Psoas muscle (tissue), 8 donors: ENCODE measurements around the gene PRPF40A. TPM values are rescaled to one million over a fixed set of nuclear protein-coding genes. Genes with fewer than 3 reads are reported as not detected.
A peak's percentile ranks its signal among the peaks of the same experiment; 100 is the strongest.

ENCODE experiments used
- ATAC-seq, 4 donors: fragments of 200-7000 bp; cut with Tn5 transposase; one replicate each; pipeline ENCODE4 v1.9.1; 2020; ENCODE audit warnings: moderate library complexity in 3 of 4, mild to moderate bottlenecking in 2 of 4
- DNase-seq, 2 donors: peaks; one replicate each; pipeline ENCODE4 v3.0.0-alpha.2; 2020
- H3K27ac ChIP-seq: fragments of 200-600 bp; one replicate; pipeline ENCODE4 v1.8.0; 2022
- H3K27me3 ChIP-seq, 3 donors: fragments of 200-600 bp in 1 of 3; one replicate each; pipeline versions ENCODE4 v1.6.1 to v1.8.0; 2013 to 2022; ENCODE audit warnings: low read length in 2 of 3, mild to moderate bottlenecking in 2 of 3, moderate library complexity in 1 of 3; ENCODE audit not compliant: insufficient read depth in 3 of 3
- H3K36me3 ChIP-seq, 2 donors: fragments of 200-600 bp in 1 of 2; one replicate each; pipeline versions ENCODE4 v1.6.1 to v1.8.0; 2013 to 2022; ENCODE audit warnings: low read depth in 1 of 2, mild to moderate bottlenecking in 1 of 2, moderate library complexity in 1 of 2; ENCODE audit not compliant: insufficient read depth in 1 of 2
- H3K4me1 ChIP-seq: fragments of 200-600 bp; one replicate; pipeline ENCODE4 v1.8.0; 2022
- H3K4me3 ChIP-seq: fragments of 200-600 bp; one replicate; pipeline ENCODE4 v1.8.0; 2022; ENCODE audit warnings: mild to moderate bottlenecking
- H3K9me3 ChIP-seq: fragments of 200-600 bp; one replicate; pipeline ENCODE4 v1.8.0; 2022
- WGBS, 3 donors: extraction: QIAGEN DNeasy Blood & Tissue Kit; methylation state at CpG; one replicate each; pipeline versions ENCODE4 v1.1.6 to v1.1.7; 2013; 5-methylcytosine and 5-hydroxymethylcytosine counted together
- intact Hi-C, 2 donors: fragments of 100-400 bp; cut with DNase I; formaldehyde crosslinking; loops; one replicate each; pipeline versions ENCODE4 v1.11.0 to v1.14.2; 2022
- polyA plus RNA-seq, 3 donors: library from polyadenylated mRNA; stranded (reverse); fragments of 200-250 nt; gene quantifications; one replicate each; pipeline ENCODE4 v1.2.3, GENCODE V29; 2013
- total RNA-seq, 4 donors: library from RNA; stranded (reverse); fragmentation: NEBNext Ultra II Directional in 2 of 4; extraction: Animal tissue kit (Norgen Biotek cat#: 25700) in 2 of 4; gene quantifications; one replicate each; pipeline versions ENCODE4 v1.2.1 to v1.2.4, GENCODE V29; 2021 to 2023
- TF ChIP-seq, protein P1 (sequence below): fragments of 200-600 bp; IDR thresholded peaks from one replicate; pipeline ENCODE4 v1.8.0; 2022; ENCODE audit warnings: antibody characterized with exemption
- donor health status: healthy with polysubstance abuse.
- donor health status: DM: no; HTN: no; CAD: no; lungs with moderate emphysema.
- donor health status: Bipolar disorder and iron deficiency.
- donor health status: healthy.
- donor health status: DM: yes; HTN: yes; CAD: no.
- donor health status: DM: no; HTN: no; CAD: no.
- donor health status: DM: no; HTN: no; CAD: no.
- donor health status: DM: yes; HTN: yes; CAD: no.

PRPF40A gene
- total and polyA plus RNA-seq, 7 donors: 19.6 to 53.7 (median 39.6) TPM

DNA sequence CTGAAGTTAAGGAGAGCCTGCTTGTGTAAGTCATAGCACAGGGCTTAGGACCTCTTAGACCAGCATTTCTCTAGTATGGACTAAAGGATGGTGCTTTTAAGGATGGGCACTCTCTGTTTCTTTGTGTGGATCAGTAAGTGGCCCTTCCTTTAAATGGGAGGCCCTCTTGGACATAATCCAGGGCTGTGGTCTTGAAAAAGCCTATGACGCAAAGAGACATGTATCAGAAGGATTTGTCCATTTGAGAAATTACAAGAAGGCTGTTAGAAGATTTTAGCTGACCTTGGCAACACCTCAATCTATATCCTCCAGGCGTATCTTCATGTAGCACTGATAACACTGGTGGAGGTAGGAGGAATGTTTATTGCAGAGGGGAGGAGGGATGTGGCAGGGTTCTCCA is 79.2 kb downstream of the PRPF40A start:
- H3K4me3 ChIP-seq: no peak overlapping the region
- peaks cover 4% of the 10 kb centered on the region for H3K4me1 ChIP-seq
- intact Hi-C loops: loop anchor here (5.0 to 10.0 kb wide), 3 partner anchors 213 to 603 kb away; no protein-coding TSS in a partner anchor
- H3K36me3 ChIP-seq: peaks cover 19 to 84% of the 10 kb centered on the region in 2 donors
- TF ChIP-seq, protein P1, sequence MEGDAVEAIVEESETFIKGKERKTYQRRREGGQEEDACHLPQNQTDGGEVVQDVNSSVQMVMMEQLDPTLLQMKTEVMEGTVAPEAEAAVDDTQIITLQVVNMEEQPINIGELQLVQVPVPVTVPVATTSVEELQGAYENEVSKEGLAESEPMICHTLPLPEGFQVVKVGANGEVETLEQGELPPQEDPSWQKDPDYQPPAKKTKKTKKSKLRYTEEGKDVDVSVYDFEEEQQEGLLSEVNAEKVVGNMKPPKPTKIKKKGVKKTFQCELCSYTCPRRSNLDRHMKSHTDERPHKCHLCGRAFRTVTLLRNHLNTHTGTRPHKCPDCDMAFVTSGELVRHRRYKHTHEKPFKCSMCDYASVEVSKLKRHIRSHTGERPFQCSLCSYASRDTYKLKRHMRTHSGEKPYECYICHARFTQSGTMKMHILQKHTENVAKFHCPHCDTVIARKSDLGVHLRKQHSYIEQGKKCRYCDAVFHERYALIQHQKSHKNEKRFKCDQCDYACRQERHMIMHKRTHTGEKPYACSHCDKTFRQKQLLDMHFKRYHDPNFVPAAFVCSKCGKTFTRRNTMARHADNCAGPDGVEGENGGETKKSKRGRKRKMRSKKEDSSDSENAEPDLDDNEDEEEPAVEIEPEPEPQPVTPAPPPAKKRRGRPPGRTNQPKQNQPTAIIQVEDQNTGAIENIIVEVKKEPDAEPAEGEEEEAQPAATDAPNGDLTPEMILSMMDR: no peak
- no peaks in the 10 kb centered on the region for H3K27me3 ChIP-seq
- 90 to 100% (median 96%) methylated on average over 2 of the region's 2 CpGs for WGBS, 3 donors
- DNase-seq (no peak), ATAC-seq (no peak)
- H3K27ac ChIP-seq: no peak overlapping the region
- H3K9me3 ChIP-seq: no peaks in the 10 kb centered on the region

DNA sequence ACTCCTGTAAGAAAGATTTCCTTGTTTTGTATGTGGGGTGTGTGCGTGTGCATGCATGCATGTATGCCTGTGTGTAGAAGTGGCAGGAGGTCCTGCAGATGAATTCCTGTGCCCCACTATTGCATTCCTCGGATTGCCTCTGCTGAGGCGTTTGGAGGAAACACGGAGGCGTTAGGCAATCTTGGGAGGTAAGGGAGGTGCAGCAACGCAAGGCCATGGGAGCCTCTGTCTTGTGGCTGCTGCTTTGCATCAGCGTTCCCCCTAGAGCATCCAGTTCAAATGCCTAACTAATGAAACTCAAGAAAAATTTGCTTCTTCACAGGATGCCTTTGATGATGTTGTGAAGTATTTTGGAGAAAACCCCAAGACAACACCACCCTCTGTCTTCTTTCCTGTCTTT is 80.0 kb downstream of the PRPF40A start:
- H3K4me3 ChIP-seq: no peak overlapping the region
- no peak for DNase-seq
- WGBS, 3 donors: 92 to 94% (median 94%) methylated on average over 7 of the region's 7 CpGs
- no peak for ATAC-seq
- H3K27me3 ChIP-seq: no peaks in the 10 kb centered on the region
- peaks cover 4% of the 10 kb centered on the region for H3K4me1 ChIP-seq
- H3K27ac ChIP-seq: no peak overlapping the region
- intact Hi-C loops: loop anchor here (2.0 to 10.0 kb wide), 4 partner anchors 212 to 602 kb away; no protein-coding TSS in a partner anchor
- H3K36me3 ChIP-seq: peaks cover 22 to 84% of the 10 kb centered on the region in 2 donors
- H3K9me3 ChIP-seq: no peaks in the 10 kb centered on the region
- TF ChIP-seq, protein P1: no peak

DNA sequence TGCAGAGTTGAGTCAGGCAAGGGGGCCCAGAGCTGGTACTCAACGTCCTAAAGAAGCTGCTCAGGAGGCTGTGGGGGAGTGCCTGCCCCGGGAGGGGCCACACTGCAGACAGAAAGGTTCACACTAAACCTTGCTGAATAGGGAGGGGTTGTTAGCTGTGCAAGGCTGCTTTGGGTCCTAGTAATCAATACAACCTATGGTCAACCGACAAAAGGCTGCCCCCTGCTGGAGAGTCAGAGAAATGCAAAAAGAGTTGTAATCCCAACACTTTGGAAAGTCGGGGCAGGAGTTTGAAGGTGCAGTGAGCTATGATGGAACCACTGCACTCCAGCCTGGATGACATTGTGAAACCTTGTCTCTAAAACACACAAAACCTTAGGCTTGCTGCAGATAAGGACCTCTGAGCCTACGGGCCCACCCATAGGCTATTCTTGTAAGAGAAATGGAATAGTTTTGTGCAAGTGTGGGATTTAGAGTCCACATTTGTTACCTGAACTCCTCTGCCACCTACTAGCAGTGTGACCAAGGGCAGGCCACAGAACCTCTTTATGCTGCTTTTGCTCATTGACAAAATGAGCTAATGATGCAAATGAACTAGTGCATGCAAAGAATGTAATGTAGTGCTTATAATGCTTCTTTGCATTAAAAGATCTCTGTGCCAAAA is 81.5 kb downstream of the PRPF40A start:
- Histone ChIP-seq H3K36me3 (peaks cover 23 to 82% of the 10 kb centered on the region in 2 donors), H3K27ac (no peak overlapping the region), H3K9me3 (no peaks in the 10 kb centered on the region), H3K27me3 (no peaks in the 10 kb centered on the region), H3K4me1 (peaks cover 4% of the 10 kb centered on the region), H3K4me3 (no peak overlapping the region)
- WGBS, 3 donors: 31 to 42% (median 32%) methylated on average over 5 of the region's 5 CpGs
- intact Hi-C loops: loop anchor here (2.0 to 10.0 kb wide), 4 partner anchors 211 to 601 kb away; no protein-coding TSS in a partner anchor
- ATAC-seq: peak; percentile 54 to 85 (median 66)
- peak; percentile 35 to 59 for DNase-seq
- TF ChIP-seq, protein P1: peak; percentile 84

DNA sequence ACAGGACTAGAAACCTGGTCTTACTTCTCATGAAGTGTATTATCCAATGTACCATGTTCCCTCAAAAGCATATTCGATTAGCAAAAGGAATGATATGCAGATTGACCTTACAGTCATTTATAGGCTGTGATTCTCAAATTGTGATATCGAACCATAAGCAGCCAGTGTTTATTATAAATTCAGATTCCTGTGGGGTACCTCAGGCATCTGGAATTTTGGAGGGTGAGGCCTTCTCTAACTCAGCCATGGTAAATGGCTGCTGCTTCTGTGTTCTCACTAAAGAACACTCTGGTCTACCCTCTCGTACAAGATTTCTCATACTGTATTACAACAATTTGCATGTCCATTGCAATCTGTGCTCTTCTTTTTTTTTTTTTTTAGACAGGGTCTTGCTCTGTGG is 84.5 kb downstream of the PRPF40A start:
- Histone ChIP-seq H3K4me3 (no peak overlapping the region), H3K27me3 (no peaks in the 10 kb centered on the region), H3K27ac (no peak overlapping the region), H3K4me1 (peaks cover 4% of the 10 kb centered on the region), H3K9me3 (no peaks in the 10 kb centered on the region), H3K36me3 (peaks cover 11 to 80% of the 10 kb centered on the region in 2 donors)
- ATAC-seq (no peak), DNase-seq (no peak)
- WGBS, 3 donors: 91 to 96% (median 92%) methylated on average over 3 of the region's 3 CpGs
- intact Hi-C loops: loop anchor here (5.0 to 10.0 kb wide), 4 partner anchors 208 to 600 kb away; partner anchors contain the start of gene STAM2 (in 1 of the 2)
- TF ChIP-seq, protein P1: no peak
